GM21447 (cell line): ENCODE data around the gene ADARB2.

Source experiments
- ATAC-seq: cut with Tn5 transposase; IDR thresholded peaks from one replicate; pipeline ENCODE4 v1.9.1; 2021; ENCODE audit not compliant: unreplicated experiment

ADARB2 gene

GRCh38 chr10:1378473-1378872 lies 358.9 kb downstream of the ADARB2 start:
- no peak for ATAC-seq

- no peak for ATAC-seq
These were observed 359.5 kb downstream of the ADARB2 start for GRCh38 chr10:1377740-1378397.

GRCh38 chr10:1377231-1377630 lies 360.1 kb downstream of the ADARB2 start:
- ATAC-seq: no peak

GRCh38 chr10:1376384-1376945 lies 360.9 kb downstream of the ADARB2 start:
- ATAC-seq: no peak

- ATAC-seq: no peak
These were observed 361.8 kb downstream of the ADARB2 start for GRCh38 chr10:1375346-1376170.

GRCh38 chr10:1374511-1375345 lies 362.6 kb downstream of the ADARB2 start:
- ATAC-seq: no peak

- no peak for ATAC-seq
These were observed 364.0 kb downstream of the ADARB2 start for GRCh38 chr10:1373287-1373686.

GRCh38 chr10:1372212-1372611 lies 365.1 kb downstream of the ADARB2 start:
- ATAC-seq: no peak

- ATAC-seq: no peak
These were observed 367.0 kb downstream of the ADARB2 start for GRCh38 chr10:1370298-1370697.

GRCh38 chr10:1369665-1370064 lies 367.7 kb downstream of the ADARB2 start:
- ATAC-seq: no peak

GRCh38 chr10:1369197-1369596 lies 368.1 kb downstream of the ADARB2 start:
- no peak for ATAC-seq

- ATAC-seq: no peak
These were observed 368.5 kb downstream of the ADARB2 start for GRCh38 chr10:1368842-1369171.

- ATAC-seq: no peak
These were observed 369.1 kb downstream of the ADARB2 start for GRCh38 chr10:1367938-1368841.

GRCh38 chr10:1366811-1367425 lies 370.4 kb downstream of the ADARB2 start:
- no peak for ATAC-seq

GRCh38 chr10:1366322-1366691 lies 371.0 kb downstream of the ADARB2 start:
- ATAC-seq: no peak

GRCh38 chr10:1365540-1366321 lies 371.6 kb downstream of the ADARB2 start:
- ATAC-seq: no peak

- no peak for ATAC-seq
These were observed 373.0 kb downstream of the ADARB2 start for GRCh38 chr10:1364151-1364910.

- no peak for ATAC-seq
These were observed 373.7 kb downstream of the ADARB2 start for GRCh38 chr10:1363446-1364121.
